NCI-H1092 treated with DMSO at 0.1 percent for 48 hours (cell line): Measurements from ENCODE around the gene MRPL23.

Source experiments
- DNase-seq: peaks from one replicate; lab custom pipeline; 2025; lab: John Stamatoyannopoulos, UW

The MRPL23 gene

DNA sequence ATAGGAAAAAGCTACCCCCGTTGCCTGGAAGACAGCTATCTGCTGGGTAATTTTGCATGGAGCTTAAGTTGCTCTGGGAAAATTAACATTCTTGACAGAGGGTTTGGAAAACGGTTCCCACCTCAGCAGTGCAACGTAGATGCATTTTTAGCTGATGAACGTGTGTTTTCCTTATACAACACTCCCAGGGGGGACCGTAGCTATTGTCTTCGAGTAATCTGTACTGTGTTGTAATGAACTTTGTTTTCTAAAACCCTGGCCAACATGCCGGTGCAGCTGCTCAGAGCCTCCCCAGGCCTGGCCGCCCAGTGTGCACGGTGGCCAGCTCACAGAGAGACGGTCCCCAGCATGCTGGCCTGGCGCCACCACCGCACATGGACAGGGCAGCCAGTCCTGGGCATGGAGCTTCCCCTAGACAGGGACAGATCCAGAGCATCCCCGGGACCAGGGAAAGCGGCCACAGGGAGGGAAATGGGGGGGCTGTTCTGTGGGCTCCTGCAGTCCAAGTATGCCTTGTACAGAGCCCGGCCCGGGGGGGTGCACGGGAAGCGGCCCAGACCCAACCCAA, 25.5 kb upstream of the MRPL23 start:
- no peak for DNase-seq

DNA sequence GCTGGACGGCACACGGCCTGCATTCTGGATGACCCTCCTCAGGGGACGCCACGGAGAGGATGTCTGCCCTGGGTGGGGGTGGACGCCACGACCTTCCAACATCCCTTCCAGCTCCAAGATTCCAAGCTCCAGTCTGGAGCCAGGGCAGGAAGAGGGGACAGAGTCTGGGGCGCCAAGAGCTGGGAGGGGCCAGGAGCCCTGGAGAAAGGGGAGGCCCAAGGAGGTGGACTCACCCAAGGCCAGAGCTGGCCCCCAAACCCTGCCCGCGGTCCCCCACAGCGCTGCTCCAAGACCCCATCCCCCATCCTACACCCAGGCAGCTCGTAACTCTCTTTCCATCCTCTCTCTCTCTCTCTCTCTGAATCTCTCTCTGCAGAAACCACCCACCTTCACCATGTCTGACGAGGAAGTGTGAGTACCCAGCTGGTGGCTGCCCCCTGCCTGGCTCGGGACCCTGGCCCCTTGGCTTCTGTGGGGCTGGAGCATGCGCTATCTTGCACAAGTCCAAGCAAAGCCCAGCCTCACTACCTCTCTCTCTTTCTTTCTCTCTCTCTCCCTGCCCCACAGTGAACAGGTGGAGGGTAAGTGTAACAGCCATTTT, 24.6 kb upstream of the MRPL23 start:
- no peak for DNase-seq

GRCh38 chr11:1923201-1923956, 23.8 kb upstream of the MRPL23 start:
- DNase-seq: no peak

DNA sequence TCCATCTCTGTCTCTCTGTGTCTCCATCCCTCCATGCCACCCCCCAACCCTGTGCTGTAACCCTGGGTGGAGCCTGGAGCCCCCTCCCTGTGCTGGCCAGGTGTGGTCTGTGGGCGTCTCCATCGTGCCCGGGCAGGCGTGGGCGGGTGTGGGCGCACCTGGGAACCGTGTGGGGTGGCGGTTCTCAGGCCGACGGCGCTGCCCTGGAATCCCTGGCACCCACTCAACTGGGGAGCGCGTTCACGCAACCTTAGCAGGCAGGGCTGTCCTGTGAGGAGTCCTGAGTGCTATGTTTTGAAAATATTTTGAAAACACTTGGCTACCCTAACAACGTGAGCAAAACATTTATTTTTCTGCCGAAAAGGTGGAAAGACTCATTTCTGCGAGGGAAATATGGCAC, 23.0 kb upstream of the MRPL23 start:
- DNase-seq: no peak

DNA sequence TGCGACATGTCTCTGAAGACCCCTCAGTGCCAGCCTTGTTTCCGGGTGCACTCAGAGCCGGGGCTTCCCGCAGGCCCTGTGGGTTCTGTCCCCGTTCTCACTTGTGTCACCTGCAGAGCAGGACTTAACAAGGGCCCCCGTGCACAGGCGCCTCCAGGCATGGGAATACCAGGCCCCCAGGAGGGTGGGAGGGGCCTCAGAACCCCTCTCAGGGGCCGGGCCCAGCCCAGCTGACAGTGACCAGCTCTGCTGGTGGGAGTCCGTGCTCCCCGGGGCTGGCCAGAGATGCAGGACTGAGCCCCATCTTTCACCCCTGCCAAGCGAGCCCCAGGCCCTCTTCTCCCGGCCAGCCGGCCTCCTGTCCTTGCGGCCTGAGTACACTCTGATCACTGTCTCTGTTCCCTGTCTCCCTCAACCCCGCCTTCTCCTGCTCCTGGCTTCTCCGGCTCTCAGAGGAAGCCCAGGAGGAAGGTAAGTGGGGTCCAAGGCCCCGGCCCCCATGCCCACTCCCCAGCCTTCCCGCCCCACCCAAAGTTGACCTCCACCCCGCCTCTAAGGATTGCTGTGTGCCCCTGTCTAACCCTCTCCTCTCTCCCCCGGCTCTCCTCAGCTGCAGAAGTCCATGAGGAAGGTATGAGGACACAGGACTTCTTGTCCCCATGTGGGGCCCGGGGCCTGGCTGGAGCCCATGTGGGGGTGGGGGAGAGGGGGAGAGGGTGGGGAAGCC, 22.3 kb upstream of the MRPL23 start:
- DNase-seq: no peak

DNA sequence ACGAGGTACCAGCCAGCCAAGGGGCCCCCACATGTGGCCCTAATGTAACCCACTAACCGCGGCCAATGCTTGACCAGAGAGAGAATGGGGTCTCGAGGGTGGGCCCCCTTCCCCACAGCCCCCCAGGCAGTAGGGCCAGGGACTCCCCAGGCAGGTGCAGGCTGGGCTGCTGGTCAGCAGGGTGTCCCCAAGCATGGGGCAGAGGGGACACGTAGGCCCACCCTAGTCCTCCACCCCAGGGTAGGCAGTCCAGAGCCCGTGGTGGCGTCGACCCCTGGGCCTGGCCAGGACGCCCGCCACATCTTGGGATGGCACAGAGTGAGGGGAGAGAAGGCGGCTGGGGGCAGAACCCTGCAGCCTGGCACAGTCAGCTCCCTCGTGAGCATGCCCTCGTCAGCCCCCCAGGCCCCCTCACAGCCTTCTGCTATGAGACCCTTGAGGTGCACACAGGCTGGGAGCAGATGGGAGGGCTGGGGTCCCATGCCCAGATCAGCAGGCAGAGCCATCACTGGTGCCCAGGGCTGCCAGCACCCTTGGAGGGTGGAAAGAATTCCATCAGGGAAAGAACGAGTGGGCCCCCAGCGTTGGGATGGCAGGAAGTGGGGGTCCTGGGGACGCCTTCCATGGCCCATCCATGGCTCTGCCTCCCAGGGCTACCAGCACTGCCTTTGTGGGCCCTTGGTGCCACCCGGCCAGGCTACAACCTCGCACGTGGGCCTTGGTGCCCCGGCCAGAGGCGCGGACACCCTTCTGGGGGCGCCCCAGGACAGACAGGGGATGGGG, 21.6 kb upstream of the MRPL23 start:
- DNase-seq: no peak

- DNase-seq: no peak
These were observed 20.7 kb upstream of the MRPL23 start for GRCh38 chr11:1926156-1927025.

- DNase-seq: no peak
These were observed 19.9 kb upstream of the MRPL23 start for GRCh38 chr11:1927026-1927847.

- DNase-seq: no peak
These were observed 19.2 kb upstream of the MRPL23 start for GRCh38 chr11:1927848-1928469.

DNA sequence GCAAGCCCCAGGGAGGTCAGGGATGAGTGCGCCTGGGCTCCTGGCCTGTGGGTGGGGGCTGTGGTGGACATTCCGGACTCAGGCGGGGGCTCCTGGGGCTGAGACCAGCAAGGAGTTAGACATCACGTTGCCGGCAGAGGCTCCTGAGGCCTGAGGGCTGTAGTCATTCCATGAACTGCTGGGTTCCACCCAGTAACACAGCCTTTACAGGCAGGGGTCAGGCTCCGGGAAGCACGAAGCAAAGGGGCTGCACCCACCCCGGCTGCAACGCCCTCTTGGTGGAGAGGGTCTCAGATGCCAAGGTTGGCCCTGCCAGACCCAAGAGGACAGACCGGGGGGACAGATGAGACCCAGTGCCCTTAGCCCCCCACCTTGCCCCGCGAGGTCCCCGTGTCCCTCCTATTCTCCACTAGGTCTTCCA, 18.7 kb upstream of the MRPL23 start:
- DNase-seq: no peak

GRCh38 chr11:1928891-1929541, 18.1 kb upstream of the MRPL23 start:
- DNase-seq: no peak

DNA sequence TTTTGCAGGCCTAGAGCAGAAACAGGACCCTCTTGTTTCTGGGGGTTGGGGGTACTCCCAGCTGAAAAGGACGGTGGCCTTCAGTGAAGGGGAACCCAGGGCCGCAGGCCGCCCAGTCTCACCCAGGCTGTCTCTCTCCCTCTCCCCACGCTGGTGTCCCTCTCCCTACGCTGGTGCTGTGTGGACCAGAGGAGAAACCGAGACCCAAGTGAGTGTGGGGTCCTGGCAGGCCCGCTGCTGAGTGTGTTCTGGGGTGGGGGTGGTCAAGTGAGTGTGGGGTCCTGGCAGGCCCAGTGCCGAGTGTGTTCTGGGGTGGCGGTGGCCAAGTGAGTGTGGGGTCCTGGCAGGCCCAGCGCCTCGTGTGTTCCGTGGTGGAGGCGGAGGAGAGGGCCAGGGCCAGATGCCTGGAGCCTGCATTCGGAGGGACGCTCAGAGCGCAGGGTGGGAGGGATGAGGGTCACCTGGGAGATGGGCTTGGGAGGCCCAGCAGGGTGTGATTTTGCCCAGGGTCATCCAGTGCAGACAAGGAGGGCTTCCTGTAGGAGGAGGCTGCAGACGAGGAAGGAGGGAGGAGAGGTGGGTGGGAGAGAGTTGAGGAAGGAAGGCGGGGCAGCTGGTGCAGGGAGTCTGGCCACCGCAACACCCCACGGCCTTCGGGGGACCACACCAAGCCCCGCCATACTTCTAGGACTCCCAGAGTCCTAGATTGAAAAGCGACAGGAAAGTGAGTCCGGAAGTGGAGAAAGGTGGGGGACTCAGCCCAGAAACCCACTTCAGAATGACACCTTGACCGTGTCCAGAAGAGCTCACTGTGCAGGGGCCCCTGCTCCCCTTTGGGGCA, 17.3 kb upstream of the MRPL23 start:
- DNase-seq: no peak

DNA sequence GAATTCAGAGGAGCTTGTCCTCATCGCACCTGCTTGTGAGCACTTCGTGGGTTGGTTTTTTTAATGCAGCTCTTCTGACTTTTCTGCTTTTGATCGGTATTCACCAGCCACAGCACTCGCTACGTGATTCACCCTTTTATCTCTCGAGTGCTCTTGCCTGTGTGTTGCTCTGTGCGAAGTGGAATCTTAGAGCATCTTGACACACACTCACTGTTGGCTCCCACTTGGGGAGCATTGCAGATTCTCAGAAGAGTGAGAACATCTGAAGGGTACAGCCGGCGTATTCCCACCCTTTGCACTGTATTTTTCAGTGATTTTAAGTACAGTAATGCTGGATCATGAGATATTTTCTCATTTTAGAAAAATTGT, 16.7 kb upstream of the MRPL23 start:
- no peak for DNase-seq

DNA sequence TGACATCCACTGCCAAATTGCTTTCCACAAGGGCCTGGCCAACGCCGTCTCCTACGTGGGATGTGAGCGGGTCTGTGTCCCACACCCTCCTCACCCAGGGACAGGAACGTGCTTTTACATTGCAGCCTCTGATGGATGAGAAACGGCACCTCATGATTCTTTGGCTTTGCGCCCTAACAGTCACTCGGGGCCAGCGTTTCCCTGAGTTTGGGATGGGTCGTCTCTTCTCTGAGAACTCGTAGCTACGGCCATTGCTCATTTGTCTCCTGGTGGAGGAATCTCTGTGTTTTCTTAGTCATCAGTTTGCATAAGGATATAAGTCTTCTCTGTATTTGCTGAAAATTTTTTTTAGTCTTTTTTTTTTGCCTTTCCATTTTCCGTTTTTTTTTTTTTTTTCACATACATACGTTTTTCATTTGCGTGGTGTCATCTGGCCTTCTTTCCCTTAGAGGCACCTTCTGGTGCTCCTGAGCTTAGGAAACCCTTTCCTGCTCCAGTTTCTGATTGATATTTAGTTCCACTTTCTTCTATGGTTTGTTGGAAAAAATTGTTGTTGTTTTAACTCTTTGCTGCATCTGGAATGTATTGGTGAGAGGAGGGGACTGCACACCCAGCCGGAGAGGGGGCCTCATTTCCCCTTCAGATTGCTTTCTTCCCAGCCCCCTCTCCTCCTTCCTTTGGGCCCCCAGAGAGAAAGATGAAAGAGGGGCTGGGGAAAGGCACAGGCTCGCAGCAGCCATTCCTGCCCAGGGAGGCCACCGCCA, 15.6 kb upstream of the MRPL23 start:
- no peak for DNase-seq

DNA sequence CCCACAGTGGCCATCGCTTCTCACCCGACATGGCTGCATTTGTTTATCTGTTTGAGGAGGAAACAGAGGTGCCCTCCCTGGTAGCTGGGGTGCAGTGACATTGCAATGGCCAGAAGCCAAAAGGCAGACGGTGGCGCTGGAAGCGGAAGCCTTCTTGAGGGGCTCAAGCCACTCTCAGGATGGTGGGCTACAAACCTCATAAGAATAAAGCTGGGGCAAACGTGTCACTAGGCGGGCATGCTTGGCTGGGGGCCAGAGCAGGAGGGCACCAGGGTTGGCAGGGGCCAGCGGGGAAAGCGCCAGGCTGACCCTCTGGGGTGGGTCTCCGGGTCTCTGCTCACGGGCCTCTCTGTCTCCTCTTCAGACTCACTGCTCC, 15.0 kb upstream of the MRPL23 start:
- no peak for DNase-seq

GRCh38 chr11:1932681-1933080, 14.5 kb upstream of the MRPL23 start:
- no peak for DNase-seq
